ENCODE data around the gene PTPRO.

The PTPRO gene

DNA sequence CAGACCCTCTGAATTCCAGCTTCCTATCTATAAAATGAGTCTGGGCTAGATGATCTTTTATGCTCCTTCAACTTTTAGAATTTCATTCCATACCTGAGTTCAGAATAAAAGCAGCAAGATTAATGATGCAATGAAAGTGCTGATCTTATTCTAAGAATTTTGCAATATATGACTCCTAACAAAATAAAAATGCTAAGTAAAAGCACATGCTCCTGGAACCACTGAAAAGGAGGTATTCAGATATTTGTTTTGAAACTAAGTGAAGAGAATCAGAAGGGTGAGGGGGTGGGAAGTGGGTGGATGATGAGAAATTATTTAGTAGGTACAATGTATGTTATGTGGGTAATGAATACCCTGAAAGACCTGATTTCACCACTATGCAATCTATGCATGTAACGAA is 216.6 kb downstream of the PTPRO start:
- H3K9ac ChIP-seq: no peak overlapping the region
- no peaks in the 10 kb centered on the region for H3K9me3 ChIP-seq (ENCODE audit: control insufficient read depth, low read length)
- no peak overlapping the region for H3K4me2 ChIP-seq (ENCODE audit: low read length)
- H2AFZ ChIP-seq: no peak overlapping the region
- H3K4me1 ChIP-seq: no peaks in the 10 kb centered on the region
- H3K36me3 ChIP-seq (ENCODE audit: control insufficient read depth, insufficient read depth, low read length): no peaks in the 10 kb centered on the region
- TF ChIP-seq, protein P1, sequence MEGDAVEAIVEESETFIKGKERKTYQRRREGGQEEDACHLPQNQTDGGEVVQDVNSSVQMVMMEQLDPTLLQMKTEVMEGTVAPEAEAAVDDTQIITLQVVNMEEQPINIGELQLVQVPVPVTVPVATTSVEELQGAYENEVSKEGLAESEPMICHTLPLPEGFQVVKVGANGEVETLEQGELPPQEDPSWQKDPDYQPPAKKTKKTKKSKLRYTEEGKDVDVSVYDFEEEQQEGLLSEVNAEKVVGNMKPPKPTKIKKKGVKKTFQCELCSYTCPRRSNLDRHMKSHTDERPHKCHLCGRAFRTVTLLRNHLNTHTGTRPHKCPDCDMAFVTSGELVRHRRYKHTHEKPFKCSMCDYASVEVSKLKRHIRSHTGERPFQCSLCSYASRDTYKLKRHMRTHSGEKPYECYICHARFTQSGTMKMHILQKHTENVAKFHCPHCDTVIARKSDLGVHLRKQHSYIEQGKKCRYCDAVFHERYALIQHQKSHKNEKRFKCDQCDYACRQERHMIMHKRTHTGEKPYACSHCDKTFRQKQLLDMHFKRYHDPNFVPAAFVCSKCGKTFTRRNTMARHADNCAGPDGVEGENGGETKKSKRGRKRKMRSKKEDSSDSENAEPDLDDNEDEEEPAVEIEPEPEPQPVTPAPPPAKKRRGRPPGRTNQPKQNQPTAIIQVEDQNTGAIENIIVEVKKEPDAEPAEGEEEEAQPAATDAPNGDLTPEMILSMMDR (IDR thresholded peaks at IDR 0.05): no peak
- no peaks in the 10 kb centered on the region for H3K79me2 ChIP-seq
- H3K4me3 ChIP-seq (ENCODE audit: low read depth, low read length): no peak overlapping the region
- no peaks in the 10 kb centered on the region for H3K27me3 ChIP-seq (ENCODE audit: control insufficient read depth, insufficient read depth, low read length)
- no peak overlapping the region for H3K27ac ChIP-seq

DNA sequence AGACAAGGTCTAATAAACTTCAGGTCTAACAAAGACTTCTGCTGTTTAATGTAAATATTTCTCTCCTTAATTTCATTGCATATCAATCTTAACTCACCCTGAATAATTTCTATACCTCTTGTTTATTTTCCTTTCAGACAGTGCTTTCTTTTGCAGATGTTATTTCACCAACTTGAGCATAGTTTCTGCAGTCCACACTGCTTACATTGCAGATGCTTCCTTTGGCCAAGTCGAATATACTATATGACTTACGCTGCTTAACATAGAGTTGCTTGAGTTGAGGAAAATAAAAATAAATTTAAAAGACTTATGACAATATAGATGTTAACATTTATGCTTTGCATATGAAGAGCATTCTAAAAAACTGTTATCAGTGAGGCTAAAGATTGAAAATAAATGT is 217.7 kb downstream of the PTPRO start:
- no peak overlapping the region for H3K9ac ChIP-seq
- TF ChIP-seq, protein P1 (IDR thresholded peaks at IDR 0.05): no peak
- H2AFZ ChIP-seq: no peak overlapping the region
- no peaks in the 10 kb centered on the region for H3K36me3 ChIP-seq (ENCODE audit: control insufficient read depth, insufficient read depth, low read length)
- H3K4me2 ChIP-seq (ENCODE audit: low read length): no peak overlapping the region
- no peaks in the 10 kb centered on the region for H3K4me1 ChIP-seq
- H3K4me3 ChIP-seq (ENCODE audit: low read depth, low read length): no peak overlapping the region
- H3K27me3 ChIP-seq (ENCODE audit: control insufficient read depth, insufficient read depth, low read length): no peaks in the 10 kb centered on the region
- H3K9me3 ChIP-seq (ENCODE audit: control insufficient read depth, low read length): no peaks in the 10 kb centered on the region
- H3K27ac ChIP-seq: no peak overlapping the region
- no peaks in the 10 kb centered on the region for H3K79me2 ChIP-seq

DNA sequence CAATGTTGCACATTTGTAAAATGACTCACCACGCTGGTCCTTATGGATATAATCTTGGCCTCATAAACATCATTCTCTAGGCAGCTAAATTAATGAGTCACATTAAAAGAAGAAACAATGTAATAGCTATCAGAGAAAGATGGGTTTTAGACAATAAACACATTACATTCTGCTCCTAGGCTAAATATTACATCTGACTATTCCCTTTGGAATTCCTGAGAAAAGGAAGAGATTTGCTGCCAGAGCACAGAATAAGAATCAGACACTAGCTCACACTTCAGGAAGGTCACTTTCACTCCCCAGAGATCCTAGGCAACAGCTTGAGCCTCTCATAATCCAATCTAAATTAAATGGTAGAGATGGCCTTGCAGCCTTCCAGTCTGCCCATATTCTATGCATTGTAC is 218.2 kb downstream of the PTPRO start:
- Histone ChIP-seq H3K4me2 (ENCODE audit: low read length) (no peak overlapping the region), H2AFZ (no peak overlapping the region), H3K4me3 (ENCODE audit: low read depth, low read length) (no peak overlapping the region), H3K9me3 (ENCODE audit: control insufficient read depth, low read length) (no peaks in the 10 kb centered on the region), H3K27ac (no peak overlapping the region), H3K4me1 (no peaks in the 10 kb centered on the region), H3K27me3 (ENCODE audit: control insufficient read depth, insufficient read depth, low read length) (no peaks in the 10 kb centered on the region), H3K79me2 (no peaks in the 10 kb centered on the region), H3K9ac (no peak overlapping the region), H3K36me3 (ENCODE audit: control insufficient read depth, insufficient read depth, low read length) (no peaks in the 10 kb centered on the region)
- TF ChIP-seq, protein P1 (IDR thresholded peaks at IDR 0.05): no peak

DNA sequence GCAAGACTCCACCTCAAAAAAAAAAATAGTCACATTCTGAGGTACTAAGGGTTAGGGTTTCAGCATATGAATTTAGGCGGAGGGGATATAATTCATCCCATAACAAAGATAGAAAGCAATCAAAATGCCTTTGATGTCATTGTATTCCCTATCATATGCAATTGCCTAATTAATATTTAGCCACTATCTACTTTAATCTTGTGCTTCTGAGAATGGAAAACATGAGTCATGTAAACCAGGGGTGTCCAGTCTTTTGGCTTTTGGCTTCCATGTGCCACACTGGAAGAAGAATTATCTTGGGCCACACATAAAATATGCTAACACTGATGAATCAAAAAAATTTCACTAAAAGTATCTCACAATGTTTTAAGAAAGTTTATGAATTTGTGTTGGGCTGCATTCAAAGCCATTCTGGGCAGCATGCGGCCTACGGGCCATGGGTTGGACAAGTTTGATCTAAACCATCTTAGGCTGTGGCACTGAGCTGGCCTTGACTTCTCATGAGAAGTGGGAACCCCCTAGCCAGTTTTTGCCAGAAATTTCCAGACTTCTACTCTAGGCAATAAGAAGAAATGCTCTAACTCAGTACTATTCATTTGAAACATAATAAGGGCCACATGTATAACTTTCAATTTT is 219.8 kb downstream of the PTPRO start:
- Histone ChIP-seq H3K9ac (no peak overlapping the region), H3K4me1 (no peaks in the 10 kb centered on the region), H3K9me3 (ENCODE audit: control insufficient read depth, low read length) (no peaks in the 10 kb centered on the region), H3K79me2 (no peaks in the 10 kb centered on the region), H3K4me3 (ENCODE audit: low read depth, low read length) (no peak overlapping the region), H3K36me3 (ENCODE audit: control insufficient read depth, insufficient read depth, low read length) (no peaks in the 10 kb centered on the region), H3K27ac (no peak overlapping the region), H2AFZ (no peak overlapping the region), H3K4me2 (ENCODE audit: low read length) (no peak overlapping the region), H3K27me3 (ENCODE audit: control insufficient read depth, insufficient read depth, low read length) (no peaks in the 10 kb centered on the region)
- TF ChIP-seq, protein P1 (IDR thresholded peaks at IDR 0.05): no peak

DNA sequence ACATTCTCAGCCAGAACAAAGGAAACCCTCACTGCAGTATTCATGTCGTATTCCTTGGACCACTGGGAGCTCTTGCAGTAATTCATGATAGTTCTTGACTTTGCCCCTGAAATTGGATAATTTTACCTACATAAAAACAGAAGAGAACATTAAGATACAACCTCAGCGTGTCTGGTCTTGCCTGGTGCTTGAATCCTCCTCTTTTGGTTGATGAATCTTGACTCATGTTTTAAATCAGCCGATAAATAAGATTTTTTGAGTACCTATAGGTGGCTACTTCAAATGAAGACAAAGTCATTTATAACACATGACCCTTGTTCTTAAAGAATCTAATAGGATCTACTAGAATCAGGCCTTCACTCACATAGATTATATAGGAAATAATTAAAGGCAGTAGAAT is 221.0 kb downstream of the PTPRO start:
- no peaks in the 10 kb centered on the region for H3K4me1 ChIP-seq
- TF ChIP-seq, protein P1 (IDR thresholded peaks at IDR 0.05): no peak
- H3K36me3 ChIP-seq (ENCODE audit: control insufficient read depth, insufficient read depth, low read length): no peaks in the 10 kb centered on the region
- no peak overlapping the region for H3K4me2 ChIP-seq (ENCODE audit: low read length)
- H3K9ac ChIP-seq: no peak overlapping the region
- no peaks in the 10 kb centered on the region for H3K79me2 ChIP-seq
- no peak overlapping the region for H3K27ac ChIP-seq
- no peak overlapping the region for H3K4me3 ChIP-seq (ENCODE audit: low read depth, low read length)
- no peaks in the 10 kb centered on the region for H3K27me3 ChIP-seq (ENCODE audit: control insufficient read depth, insufficient read depth, low read length)
- no peaks in the 10 kb centered on the region for H3K9me3 ChIP-seq (ENCODE audit: control insufficient read depth, low read length)
- no peak overlapping the region for H2AFZ ChIP-seq

Measured in parathyroid adenoma (tissue), 2 donors.